ENCODE measurements around the gene POLR3G.

DNA sequence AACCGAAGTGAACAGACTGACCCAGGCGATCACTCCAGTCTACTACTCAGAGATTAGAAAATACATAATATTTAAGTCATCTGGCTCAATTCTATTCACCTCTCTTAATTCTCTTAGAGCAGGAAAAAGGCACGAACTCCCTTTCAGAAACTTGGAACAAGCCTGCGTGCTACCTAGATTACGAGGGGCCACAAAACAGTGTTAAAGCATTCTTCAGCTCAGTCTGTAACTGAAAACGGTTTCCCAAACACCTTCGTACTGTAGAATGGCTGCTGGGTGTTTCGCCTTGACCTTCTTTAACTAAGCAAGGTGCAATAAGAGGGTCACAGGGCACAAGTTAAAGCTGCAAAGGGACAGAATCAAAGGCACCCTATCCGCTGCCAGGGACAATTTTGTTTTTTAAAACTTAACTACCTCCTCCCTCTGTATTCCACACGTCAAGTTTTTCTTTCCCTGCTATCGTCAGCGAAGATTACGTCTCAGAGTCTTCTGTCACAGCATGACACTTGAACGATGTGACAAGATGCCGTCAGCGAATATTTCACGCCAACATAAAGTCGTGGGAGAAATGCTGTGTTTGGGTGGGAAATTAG, 54.0 kb downstream of the POLR3G start:
- TF ChIP-seq, protein P1, sequence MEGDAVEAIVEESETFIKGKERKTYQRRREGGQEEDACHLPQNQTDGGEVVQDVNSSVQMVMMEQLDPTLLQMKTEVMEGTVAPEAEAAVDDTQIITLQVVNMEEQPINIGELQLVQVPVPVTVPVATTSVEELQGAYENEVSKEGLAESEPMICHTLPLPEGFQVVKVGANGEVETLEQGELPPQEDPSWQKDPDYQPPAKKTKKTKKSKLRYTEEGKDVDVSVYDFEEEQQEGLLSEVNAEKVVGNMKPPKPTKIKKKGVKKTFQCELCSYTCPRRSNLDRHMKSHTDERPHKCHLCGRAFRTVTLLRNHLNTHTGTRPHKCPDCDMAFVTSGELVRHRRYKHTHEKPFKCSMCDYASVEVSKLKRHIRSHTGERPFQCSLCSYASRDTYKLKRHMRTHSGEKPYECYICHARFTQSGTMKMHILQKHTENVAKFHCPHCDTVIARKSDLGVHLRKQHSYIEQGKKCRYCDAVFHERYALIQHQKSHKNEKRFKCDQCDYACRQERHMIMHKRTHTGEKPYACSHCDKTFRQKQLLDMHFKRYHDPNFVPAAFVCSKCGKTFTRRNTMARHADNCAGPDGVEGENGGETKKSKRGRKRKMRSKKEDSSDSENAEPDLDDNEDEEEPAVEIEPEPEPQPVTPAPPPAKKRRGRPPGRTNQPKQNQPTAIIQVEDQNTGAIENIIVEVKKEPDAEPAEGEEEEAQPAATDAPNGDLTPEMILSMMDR (IDR thresholded peaks at IDR 0.05), result no peak
- TF ChIP-seq ZFX (IDR thresholded peaks at IDR 0.05; ENCODE audit: borderline replicate concordance), result no peak
